Loucy (cell line): ENCODE results near the gene CDH22.

Experiments
- H2AFZ ChIP-seq: fragments of 200-600 bp; sonication (generic); 2 replicates; pipeline ENCODE4 v1.6.0; 2016; ENCODE audit warnings: antibody characterized with exemption, mild to moderate bottlenecking, low read length, moderate library complexity
- H3F3A ChIP-seq: fragments of 200-600 bp; 2 replicates; pipeline ENCODE4 v1.6.0; 2016; ENCODE audit warnings: antibody characterized with exemption, low read depth, mild to moderate bottlenecking
- H3K27me3 ChIP-seq: fragments of 200-600 bp; sonication (generic); 2 replicates; pipeline ENCODE4 v1.6.1; 2014; ENCODE audit warnings: low read length, mild to moderate bottlenecking; ENCODE audit not compliant: insufficient read depth, poor library complexity, severe bottlenecking
- H3K36me3 ChIP-seq: fragments of 200-600 bp; sonication (generic); 2 replicates; pipeline ENCODE4 v1.6.1; 2016; ENCODE audit warnings: low read length; ENCODE audit not compliant: insufficient read depth
- H3K4me1 ChIP-seq: fragments of 200-600 bp; sonication (generic); 2 replicates; pipeline ENCODE4 v1.5.1; 2014; ENCODE audit warnings: low read length, mild to moderate bottlenecking; ENCODE audit not compliant: insufficient read depth, poor library complexity, severe bottlenecking
- H3K4me2 ChIP-seq: fragments of 200-600 bp; sonication (generic); 2 replicates; pipeline ENCODE4 v1.6.0; 2014; ENCODE audit warnings: antibody characterized with exemption, low read length, low read depth, mild to moderate bottlenecking; ENCODE audit not compliant: poor library complexity, severe bottlenecking
- H3K4me3 ChIP-seq: fragments of 200-600 bp; sonication (generic); 2 replicates; pipeline ENCODE4 v1.5.1; 2014; ENCODE audit warnings: low read length, mild to moderate bottlenecking, mixed read lengths; ENCODE audit not compliant: poor library complexity, severe bottlenecking
- H3K79me2 ChIP-seq: fragments of 200-600 bp; sonication (generic); 2 replicates; pipeline ENCODE4 v1.6.1; 2014; ENCODE audit warnings: low read length; ENCODE audit not compliant: insufficient read depth
- H3K9ac ChIP-seq: fragments of 200-600 bp; sonication (generic); 2 replicates; pipeline ENCODE4 v1.6.0; 2014; ENCODE audit warnings: mild to moderate bottlenecking, low read depth, low read length, moderate library complexity; ENCODE audit not compliant: poor library complexity, severe bottlenecking
- H3K9me2 ChIP-seq: fragments of 200-600 bp; sonication (generic); replicated peaks from 2 replicates; pipeline ENCODE4 v1.6.1; 2016; ENCODE audit warnings: low read depth, low read length, mixed read lengths
- H3K9me3 ChIP-seq: fragments of 200-600 bp; sonication (generic); 2 replicates; pipeline ENCODE4 v1.6.1; 2014; ENCODE audit warnings: mild to moderate bottlenecking, antibody characterized with exemption, low read length, low read depth; ENCODE audit not compliant: insufficient read depth
- H4K20me1 ChIP-seq: fragments of 200-600 bp; sonication (generic); 2 replicates; pipeline ENCODE4 v1.6.0; 2014; ENCODE audit warnings: antibody characterized with exemption, low read length, mild to moderate bottlenecking; ENCODE audit not compliant: insufficient read depth, poor library complexity, severe bottlenecking
- CTCF ChIP-seq: fragments of 200-600 bp; sonication (generic); conservative IDR thresholded peaks from 2 replicates; pipeline ENCODE4 v1.5.1; 2014; ENCODE audit warnings: mild to moderate bottlenecking, antibody characterized with exemption, low read length
- EZH2phosphoT487 ChIP-seq: fragments of 200-600 bp; IDR thresholded peaks from 2 replicates; pipeline ENCODE4 v1.6.1; 2018; ENCODE audit warnings: antibody characterized with exemption, mild to moderate bottlenecking, moderate library complexity, borderline replicate concordance

The CDH22 gene

GRCh38 chr20:46227272-46227767, 81.0 kb downstream of the CDH22 start:
- no peak overlapping the region for H3K4me2 ChIP-seq
- no peak for TF ChIP-seq CTCF
- TF ChIP-seq EZH2phosphoT487, result no peak
- no peak overlapping the region for H3K4me3 ChIP-seq

GRCh38 chr20:46226602-46227001, 81.7 kb downstream of the CDH22 start:
- Histone ChIP-seq H3K4me2 (no peak overlapping the region), H3K4me1 (no peaks in the 10 kb centered on the region)

More at GRCh38 chr20:46227272-46227767, 81.0 kb downstream of the CDH22 start:
- H3K9ac ChIP-seq, result no peak overlapping the region
- H3K79me2 ChIP-seq, result no peaks in the 10 kb centered on the region
- no peaks in the 10 kb centered on the region for H3K9me3 ChIP-seq
- no peaks in the 10 kb centered on the region for H3K4me1 ChIP-seq
- H3K27me3 ChIP-seq, result no peaks in the 10 kb centered on the region
- no peaks in the 10 kb centered on the region for H4K20me1 ChIP-seq
- H3K36me3 ChIP-seq, result no peaks in the 10 kb centered on the region
- no peaks in the 10 kb centered on the region for H3K9me2 ChIP-seq
- H2AFZ ChIP-seq, result no peak overlapping the region
- H3F3A ChIP-seq, result no peaks in the 10 kb centered on the region

GRCh38 chr20:46222521-46223007, 85.7 kb downstream of the CDH22 start:
- Histone ChIP-seq H4K20me1 (no peaks in the 10 kb centered on the region), H3K9ac (no peak overlapping the region), H3K36me3 (no peaks in the 10 kb centered on the region), H3K4me3 (no peak overlapping the region), H3K79me2 (no peaks in the 10 kb centered on the region), H3K27me3 (no peaks in the 10 kb centered on the region), H3K4me2 (no peak overlapping the region), H3F3A (no peaks in the 10 kb centered on the region), H2AFZ (no peak overlapping the region), H3K9me3 (no peaks in the 10 kb centered on the region), H3K9me2 (no peaks in the 10 kb centered on the region), H3K4me1 (no peaks in the 10 kb centered on the region)
- TF ChIP-seq CTCF (no peak), EZH2phosphoT487 (no peak)

More at GRCh38 chr20:46226602-46227001, 81.7 kb downstream of the CDH22 start:
- H4K20me1 ChIP-seq, result no peaks in the 10 kb centered on the region
- H3K36me3 ChIP-seq, result no peaks in the 10 kb centered on the region
- no peaks in the 10 kb centered on the region for H3K27me3 ChIP-seq
- no peaks in the 10 kb centered on the region for H3F3A ChIP-seq
- H2AFZ ChIP-seq, result no peak overlapping the region
- H3K9me2 ChIP-seq, result no peaks in the 10 kb centered on the region
- TF ChIP-seq EZH2phosphoT487 (no peak), CTCF (no peak)
- no peak overlapping the region for H3K4me3 ChIP-seq
- H3K9ac ChIP-seq, result no peak overlapping the region
- H3K9me3 ChIP-seq, result no peaks in the 10 kb centered on the region
- no peaks in the 10 kb centered on the region for H3K79me2 ChIP-seq
